PC-3 (cell line): ENCODE data around the gene UNC93B1. TPM values are rescaled to one million over a fixed set of nuclear protein-coding genes. Genes with fewer than 3 reads are reported as not detected.

Experiments
- ATAC-seq: fragments of 200-7000 bp; cut with Tn5 transposase; 2 replicates; pipeline ENCODE4 v1.9.1; 2020; ENCODE audit warnings: mild to moderate bottlenecking, moderate library complexity
- BruUV-seq: library from RNA; stranded (reverse); fragments of 400-500 nt; replicated peaks from 2 replicates; lab custom pipeline; 2021; lab: Mats Ljungman, UMichigan
- CTCF ChIA-PET: fragments of 300-600 bp; sonication (Branson Sonifier 250); formaldehyde crosslinking; loops from one replicate; lab custom pipeline; 2022; ENCODE audit warnings: antibody characterized with exemption; lab: Charles Lee
- POLR2A ChIA-PET: fragments of 300-600 bp; sonication (Branson Sonifier 250); formaldehyde crosslinking; loops from one replicate; lab custom pipeline; 2022; ENCODE audit warnings: antibody characterized with exemption; ENCODE audit not compliant: unreplicated experiment; lab: Charles Lee
- DNase-seq: peaks from one replicate; pipeline ENCODE4 v3.0.0-alpha.2; 2015
- H2AFZ ChIP-seq: fragments of 300-600 bp; sonication (generic); 2 replicates; pipeline ENCODE4 v1.6.0; 2016; ENCODE audit warnings: antibody characterized with exemption, low read length
- H3F3A ChIP-seq: fragments of 300-600 bp; sonication (generic); one replicate; pipeline ENCODE4 v1.6.0; 2017; ENCODE audit warnings: antibody characterized with exemption, low read length, control low read depth, mild to moderate bottlenecking; ENCODE audit not compliant: unreplicated experiment
- H3K27ac ChIP-seq: fragments of 300-600 bp; sonication (generic); 2 replicates; pipeline ENCODE4 v1.5.1; 2016; ENCODE audit warnings: mild to moderate bottlenecking, low read length
- H3K27me3 ChIP-seq: fragments of 300-600 bp; sonication (generic); 2 replicates; pipeline ENCODE4 v1.6.1; 2016; ENCODE audit warnings: low read length, mixed read lengths
- H3K36me3 ChIP-seq: fragments of 300-600 bp; sonication (generic); 2 replicates; pipeline ENCODE4 v1.6.1; 2016; ENCODE audit warnings: low read depth, mixed run types, low read length, mixed read lengths
- H3K4me1 ChIP-seq: fragments of 300-600 bp; sonication (generic); 2 replicates; pipeline ENCODE4 v1.5.1; 2016; ENCODE audit warnings: low read length; ENCODE audit not compliant: insufficient read depth
- H3K4me2 ChIP-seq: fragments of 300-600 bp; sonication (generic); 2 replicates; pipeline ENCODE4 v1.6.0; 2016; ENCODE audit warnings: low read length
- H3K4me3 ChIP-seq: fragments of 300-600 bp; sonication (generic); 2 replicates; pipeline ENCODE4 v1.5.1; 2016; ENCODE audit warnings: mild to moderate bottlenecking, low read length, mixed read lengths
- H3K79me2 ChIP-seq: fragments of 300-600 bp; sonication (generic); 2 replicates; pipeline ENCODE4 v1.6.1; 2017; ENCODE audit warnings: low read length, mixed read lengths
- H3K9ac ChIP-seq: fragments of 300-600 bp; sonication (generic); 2 replicates; pipeline ENCODE4 v1.6.0; 2016; ENCODE audit warnings: mild to moderate bottlenecking, low read length
- H3K9me2 ChIP-seq: fragments of 300-600 bp; sonication (generic); replicated peaks from 2 replicates; pipeline ENCODE4 v1.6.1; 2016; ENCODE audit warnings: mixed run types, low read length, mixed read lengths
- H3K9me3 ChIP-seq: fragments of 300-600 bp; sonication (generic); 2 replicates; pipeline ENCODE4 v1.6.1; 2016; ENCODE audit warnings: low read length, mixed read lengths
- H4K20me1 ChIP-seq: fragments of 300-600 bp; sonication (generic); 2 replicates; pipeline ENCODE4 v1.6.1; 2016; ENCODE audit warnings: low read length, mixed read lengths
- EZH2 ChIP-seq: fragments of 300-600 bp; sonication (generic); IDR thresholded peaks from one replicate; pipeline ENCODE4 v1.6.1; 2017; ENCODE audit warnings: antibody characterized with exemption, mild to moderate bottlenecking, low read length; ENCODE audit not compliant: unreplicated experiment
- EZH2phosphoT487 ChIP-seq: fragments of 300-600 bp; sonication (generic); IDR thresholded peaks from 2 replicates; pipeline ENCODE4 v1.6.1; 2018; ENCODE audit warnings: mild to moderate bottlenecking, antibody characterized with exemption, low read length, borderline replicate concordance
- intact Hi-C: fragments of 100-400 bp; cut with micrococcal nuclease; formaldehyde crosslinking; loops from 2 replicates; pipeline ENCODE4 v1.9.0; 2023
- total RNA-seq: library from RNA; depleted of rRNA; stranded (reverse); fragments of >200 nt; gene quantifications from 2 replicates; pipeline ENCODE4 v1.2.3, GENCODE V29; 2014
- TF ChIP-seq, protein P1 (sequence below): fragments of 300-600 bp; sonication (generic); conservative IDR thresholded peaks from 2 replicates; pipeline ENCODE4 v1.5.1; 2017; ENCODE audit warnings: antibody characterized with exemption, low read depth, mild to moderate bottlenecking, low read length

Gene UNC93B1
- total RNA-seq, 1 experiment from 2014 or later, result 66.8 TPM

- H3K9me3 ChIP-seq, result no peaks in the 10 kb centered on the region
- BruUV-seq, result no TSS peak
- H3K27me3 ChIP-seq, result no peaks in the 10 kb centered on the region
- ATAC-seq (no peak), DNase-seq (no peak)
- no peak overlapping the region for H2AFZ ChIP-seq
- peaks cover 8% of the 10 kb centered on the region for H3F3A ChIP-seq
- no peak overlapping the region for H3K4me3 ChIP-seq
- H3K36me3 ChIP-seq, result peaks cover 9% of the 10 kb centered on the region; the same call in 1 of the 2 replicates
- H3K79me2 ChIP-seq, result peaks cover 39% of the 10 kb centered on the region
- no peaks in the 10 kb centered on the region for H4K20me1 ChIP-seq
- peak overlapping the region; percentile 70 for H3K4me2 ChIP-seq
- H3K9ac ChIP-seq, result peak overlapping the region; percentile 96
- POLR2A ChIA-PET, result no interaction called here
- TF ChIP-seq EZH2, result no peak
- TF ChIP-seq EZH2phosphoT487, result no peak
- TF ChIP-seq, protein P1, sequence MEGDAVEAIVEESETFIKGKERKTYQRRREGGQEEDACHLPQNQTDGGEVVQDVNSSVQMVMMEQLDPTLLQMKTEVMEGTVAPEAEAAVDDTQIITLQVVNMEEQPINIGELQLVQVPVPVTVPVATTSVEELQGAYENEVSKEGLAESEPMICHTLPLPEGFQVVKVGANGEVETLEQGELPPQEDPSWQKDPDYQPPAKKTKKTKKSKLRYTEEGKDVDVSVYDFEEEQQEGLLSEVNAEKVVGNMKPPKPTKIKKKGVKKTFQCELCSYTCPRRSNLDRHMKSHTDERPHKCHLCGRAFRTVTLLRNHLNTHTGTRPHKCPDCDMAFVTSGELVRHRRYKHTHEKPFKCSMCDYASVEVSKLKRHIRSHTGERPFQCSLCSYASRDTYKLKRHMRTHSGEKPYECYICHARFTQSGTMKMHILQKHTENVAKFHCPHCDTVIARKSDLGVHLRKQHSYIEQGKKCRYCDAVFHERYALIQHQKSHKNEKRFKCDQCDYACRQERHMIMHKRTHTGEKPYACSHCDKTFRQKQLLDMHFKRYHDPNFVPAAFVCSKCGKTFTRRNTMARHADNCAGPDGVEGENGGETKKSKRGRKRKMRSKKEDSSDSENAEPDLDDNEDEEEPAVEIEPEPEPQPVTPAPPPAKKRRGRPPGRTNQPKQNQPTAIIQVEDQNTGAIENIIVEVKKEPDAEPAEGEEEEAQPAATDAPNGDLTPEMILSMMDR, result no peak
- H3K27ac ChIP-seq, result peak overlapping the region; percentile 95
- peaks cover 44% of the 10 kb centered on the region for H3K4me1 ChIP-seq
- intact Hi-C loops, result no loop called here
- H3K9me2 ChIP-seq, result no peaks in the 10 kb centered on the region
- CTCF ChIA-PET, result no interaction called here
Measured at GRCh38 chr11:68027667-68028066, 23.8 kb upstream of the UNC93B1 start.

- POLR2A ChIA-PET, result no interaction called here
- Histone ChIP-seq H3K9ac (no peak overlapping the region), H3K27me3 (no peaks in the 10 kb centered on the region), H3K4me3 (no peak overlapping the region), H3F3A (peaks cover 8% of the 10 kb centered on the region), H4K20me1 (no peaks in the 10 kb centered on the region), H3K9me2 (no peaks in the 10 kb centered on the region), H3K4me2 (no peak overlapping the region), H3K4me1 (peaks cover 35% of the 10 kb centered on the region), H3K36me3 (peaks cover 9% of the 10 kb centered on the region; the same call in 1 of the 2 replicates), H3K27ac (0 out of 2 replicates have a peak overlapping the region, but pooled peaks have one; percentile 95), H3K79me2 (peaks cover 28% of the 10 kb centered on the region), H2AFZ (no peak overlapping the region), H3K9me3 (no peaks in the 10 kb centered on the region)
- DNase-seq, result no peak
- CTCF ChIA-PET, result no interaction called here
- no peak for ATAC-seq
- BruUV-seq, result no TSS peak
- TF ChIP-seq, protein P1, result no peak
- intact Hi-C loops, result no loop called here
Measured at GRCh38 chr11:68026391-68027105, 22.7 kb upstream of the UNC93B1 start.

- ChIA-PET POLR2A (no interaction called here), CTCF (no interaction called here)
- no peak overlapping the region for H3K4me3 ChIP-seq
- H4K20me1 ChIP-seq, result no peaks in the 10 kb centered on the region
- intact Hi-C loops, result no loop called here
- no peak for DNase-seq
- H3K4me2 ChIP-seq, result no peak overlapping the region
- peaks cover 9% of the 10 kb centered on the region; the same call in 1 of the 2 replicates for H3K36me3 ChIP-seq
- no peak for TF ChIP-seq EZH2phosphoT487
- no peak for TF ChIP-seq EZH2
- TF ChIP-seq, protein P1, result no peak; the same call in 1 of the 2 replicates
- H3K79me2 ChIP-seq, result peaks cover 17% of the 10 kb centered on the region
- H3K9ac ChIP-seq, result no peak overlapping the region
- no peaks in the 10 kb centered on the region for H3K9me2 ChIP-seq
- H3K4me1 ChIP-seq, result peaks cover 42% of the 10 kb centered on the region
- no peak overlapping the region for H2AFZ ChIP-seq
- no peaks in the 10 kb centered on the region for H3K9me3 ChIP-seq
- ATAC-seq, result no peak
- peaks cover 8% of the 10 kb centered on the region for H3F3A ChIP-seq
- no TSS peak for BruUV-seq
- H3K27me3 ChIP-seq, result no peaks in the 10 kb centered on the region
- no peak overlapping the region for H3K27ac ChIP-seq
Measured at GRCh38 chr11:68025047-68025446, 21.1 kb upstream of the UNC93B1 start.
